Adrenal gland (tissue), 12 donors: ENCODE measurements around the gene OR10A6. TPM values are rescaled to one million over a fixed set of nuclear protein-coding genes. Genes with fewer than 3 reads are reported as not detected.

Experiments used
- DNase-seq, 7 donors: peaks; one replicate each; pipeline ENCODE4 v3.0.0-alpha.2; 2019 to 2020
- H3K27ac ChIP-seq, 5 donors: fragments of 200-600 bp; sonication (generic) in 4 of 5; 1 replicate in 3 of 5; 2 replicates in 2 of 5; pipeline versions ENCODE4 v1.5.1 to v1.8.0; 2016 to 2020; ENCODE audit warnings: mild to moderate bottlenecking in 1 of 5
- H3K27me3 ChIP-seq: fragments of 200-600 bp; 2 replicates; pipeline ENCODE4 v1.8.0; 2021
- H3K36me3 ChIP-seq, 2 donors: fragments of 200-600 bp; replicated peaks in 1 of 2; 1 replicate in 1 of 2; 2 replicates in 1 of 2; pipeline versions ENCODE4 v1.5.1 to v1.8.0; 2018 to 2022
- H3K4me1 ChIP-seq, 2 donors: fragments of 200-600 bp; replicated peaks in 1 of 2; 1 replicate in 1 of 2; 2 replicates in 1 of 2; pipeline versions ENCODE4 v1.5.1 to v1.8.0; 2018 to 2021
- H3K4me3 ChIP-seq, 4 donors: fragments of 200-600 bp; sonication (generic) in 3 of 4; one replicate each; pipeline ENCODE4 v1.5.1; 2016 to 2018
- H3K9me3 ChIP-seq, 3 donors: fragments of 200-600 bp; sonication (generic) in 1 of 3; replicated peaks in 1 of 3; 1 replicate in 2 of 3; 2 replicates in 1 of 3; pipeline versions ENCODE4 v1.5.1 to v1.8.0; 2016 to 2021
- POLR2A ChIP-seq, 2 donors: fragments of 450-650 bp; IDR thresholded peaks; one replicate each; pipeline ENCODE4 v1.6.1; 2017; ENCODE audit warnings: antibody characterized with exemption in 2 of 2, mild to moderate bottlenecking in 2 of 2, moderate library complexity in 1 of 2
- WGBS, 4 donors: extraction: QIAGEN DNeasy Blood & Tissue Kit in 2 of 4; methylation state at CpG; one replicate each; pipeline versions ENCODE4 v1.1.5 to v1.1.7; 2013 to 2017; 5-methylcytosine and 5-hydroxymethylcytosine counted together
- intact Hi-C, 2 donors: fragments of 100-400 bp; cut with DNase I; formaldehyde crosslinking; loops; one replicate each; pipeline versions ENCODE4 v1.14.1 to v1.15.0; 2022 to 2023
- polyA plus RNA-seq, 3 donors: library from polyadenylated mRNA; stranded (reverse); fragments of 200-250 nt in 2 of 3; fragments of 350-450 nt in 1 of 3; fragmentation: Illumina TruSeq in 1 of 3; extraction: RNeasy Lipid Tissue Mini Kit (QIAGEN cat#74804) in 1 of 3; gene quantifications; one replicate each; pipeline ENCODE4 v1.2.3, GENCODE V29; 2013 to 2014
- total RNA-seq, 9 donors: library from RNA; depleted of rRNA in 4 of 9; stranded (reverse); fragments of >200 nt in 4 of 9; fragments of 120-200 nt in 1 of 9; fragmentation: NEBNext Ultra II Directional in 1 of 9; extraction: Animal tissue kit (Norgen Biotek cat#: 25700) in 1 of 9; gene quantifications; one replicate each; pipeline versions ENCODE4 v1.1.0 to v1.2.4, GENCODE V29; 2013 to 2023
- TF ChIP-seq, protein P1 (sequence below), 6 experiments: fragments of 450-650 bp in 4 of 6; fragments of 200-600 bp in 2 of 6; sonication (generic) in 1 of 6; IDR thresholded peaks; 1 replicate in 5 of 6; 2 replicates in 1 of 6; pipeline versions ENCODE4 v1.5.1 to v1.8.0; 2016 to 2021; ENCODE audit warnings: antibody characterized with exemption in 6 of 6, mild to moderate bottlenecking in 2 of 6, moderate library complexity in 1 of 6
- donor health status: healthy with polysubstance abuse.
- donor health status: Bipolar disorder and iron deficiency.
- donor health status: DM: yes; HTN: yes; CAD: no.
- donor health status: DM: no; HTN: no; CAD: no.
- donor health status: DM: no; HTN: no; CAD: no.
- donor health status: DM: yes; HTN: yes; CAD: no.

The OR10A6 gene
- total and polyA plus RNA-seq, 12 donors: not detected

- Histone ChIP-seq H3K36me3 (no peaks in the 10 kb centered on the region), H3K4me3 (no peak overlapping the region), H3K27ac (no peak overlapping the region), H3K4me1 (no peaks in the 10 kb centered on the region), H3K9me3 (no peaks in the 10 kb centered on the region), H3K27me3 (no peaks in the 10 kb centered on the region)
- WGBS, 4 donors: 74 to 83% (median 78%) methylated on average over 2 of the region's 2 CpGs
- intact Hi-C loops: no loop called here
- no peak for DNase-seq
- TF ChIP-seq, protein P1, sequence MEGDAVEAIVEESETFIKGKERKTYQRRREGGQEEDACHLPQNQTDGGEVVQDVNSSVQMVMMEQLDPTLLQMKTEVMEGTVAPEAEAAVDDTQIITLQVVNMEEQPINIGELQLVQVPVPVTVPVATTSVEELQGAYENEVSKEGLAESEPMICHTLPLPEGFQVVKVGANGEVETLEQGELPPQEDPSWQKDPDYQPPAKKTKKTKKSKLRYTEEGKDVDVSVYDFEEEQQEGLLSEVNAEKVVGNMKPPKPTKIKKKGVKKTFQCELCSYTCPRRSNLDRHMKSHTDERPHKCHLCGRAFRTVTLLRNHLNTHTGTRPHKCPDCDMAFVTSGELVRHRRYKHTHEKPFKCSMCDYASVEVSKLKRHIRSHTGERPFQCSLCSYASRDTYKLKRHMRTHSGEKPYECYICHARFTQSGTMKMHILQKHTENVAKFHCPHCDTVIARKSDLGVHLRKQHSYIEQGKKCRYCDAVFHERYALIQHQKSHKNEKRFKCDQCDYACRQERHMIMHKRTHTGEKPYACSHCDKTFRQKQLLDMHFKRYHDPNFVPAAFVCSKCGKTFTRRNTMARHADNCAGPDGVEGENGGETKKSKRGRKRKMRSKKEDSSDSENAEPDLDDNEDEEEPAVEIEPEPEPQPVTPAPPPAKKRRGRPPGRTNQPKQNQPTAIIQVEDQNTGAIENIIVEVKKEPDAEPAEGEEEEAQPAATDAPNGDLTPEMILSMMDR (IDR thresholded peaks at IDR 0.05): no peak
- no peak for TF ChIP-seq POLR2A (IDR thresholded peaks at IDR 0.05)
These were observed 12.9 kb downstream of the OR10A6 start for GRCh38 chr11:7918141-7918540.

- intact Hi-C loops: no loop called here
- Histone ChIP-seq H3K27ac (no peak overlapping the region), H3K27me3 (no peaks in the 10 kb centered on the region), H3K9me3 (no peaks in the 10 kb centered on the region), H3K4me3 (no peak overlapping the region), H3K4me1 (no peaks in the 10 kb centered on the region), H3K36me3 (no peaks in the 10 kb centered on the region)
- no peak for DNase-seq
- TF ChIP-seq POLR2A (IDR thresholded peaks at IDR 0.05): no peak
- TF ChIP-seq, protein P1 (IDR thresholded peaks at IDR 0.05): no peak
These were observed 20.1 kb downstream of the OR10A6 start for GRCh38 chr11:7911011-7911410.

GRCh38 chr11:7910286-7910788 is 20.7 kb downstream of the OR10A6 start:
- Histone ChIP-seq H3K9me3 (no peaks in the 10 kb centered on the region), H3K27me3 (no peaks in the 10 kb centered on the region), H3K4me1 (no peaks in the 10 kb centered on the region), H3K4me3 (no peak overlapping the region), H3K36me3 (no peaks in the 10 kb centered on the region), H3K27ac (no peak overlapping the region)
- no peak for DNase-seq
- WGBS, 4 donors: 27 to 45% (median 32%) methylated on average over 2 of the region's 2 CpGs
- intact Hi-C loops: no loop called here
- TF ChIP-seq POLR2A (IDR thresholded peaks at IDR 0.05): no peak
- TF ChIP-seq, protein P1 (IDR thresholded peaks at IDR 0.05): no peak

- Histone ChIP-seq H3K4me3 (no peak overlapping the region), H3K27ac (no peak overlapping the region), H3K9me3 (no peaks in the 10 kb centered on the region), H3K36me3 (no peaks in the 10 kb centered on the region), H3K4me1 (no peaks in the 10 kb centered on the region), H3K27me3 (no peaks in the 10 kb centered on the region)
- DNase-seq: no peak
- intact Hi-C loops: no loop called here
- no peak for TF ChIP-seq POLR2A (IDR thresholded peaks at IDR 0.05)
- TF ChIP-seq, protein P1 (IDR thresholded peaks at IDR 0.05): no peak
- 32 to 57% (median 43%) methylated on average over 2 of the region's 2 CpGs for WGBS, 4 donors
These were observed 21.3 kb downstream of the OR10A6 start for GRCh38 chr11:7909585-7910285.
